Skin of body (tissue), 3 donors: ENCODE results near the gene QRICH2. TPM values are rescaled to one million over a fixed set of nuclear protein-coding genes. Genes with fewer than 3 reads are reported as not detected.
"Not testable (repeated sequence)": the region's sequence is repeated elsewhere in the genome, so short reads cannot be mapped to it uniquely, and the experiment has no call there.

ENCODE experiments used
- DNase-seq: peaks from one replicate; lab custom pipeline; 2025; lab: John Stamatoyannopoulos, UW
- small RNA-seq: library from RNA; depleted of rRNA; stranded (forward); fragments of <200 nt; gene quantifications from one replicate; pipeline ENCODE3, GENCODE V24; 2014; ENCODE audit warnings: low replicate concordance
- total RNA-seq: library from RNA; depleted of rRNA; stranded (reverse); fragments of >200 nt; gene quantifications from one replicate; pipeline ENCODE4 v1.2.3, GENCODE V29; 2014

The QRICH2 gene
- total RNA-seq, 1 donor from 2014 or later = 2.5 TPM

DNA sequence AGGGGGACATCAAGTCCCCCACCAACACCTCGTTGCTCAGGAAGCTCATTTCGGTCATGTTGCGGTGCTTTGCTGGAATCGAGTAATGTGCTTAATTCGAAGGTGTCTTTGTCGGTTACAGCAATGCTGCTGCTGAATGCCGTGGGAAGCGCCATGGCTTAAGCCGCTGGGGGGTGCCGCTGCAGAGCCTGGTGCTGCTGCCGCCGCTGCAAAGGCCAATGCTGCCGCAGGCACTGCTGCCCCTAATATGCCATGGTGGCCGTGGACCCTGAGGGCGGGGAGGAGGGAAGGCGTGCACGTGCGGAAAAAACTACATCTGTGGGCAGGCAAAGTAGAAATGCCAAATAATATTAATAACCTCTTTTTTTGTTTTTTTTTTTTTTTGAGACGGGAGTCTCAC lies 81.3 kb downstream of the QRICH2 start:
- not testable (repeated sequence) for DNase-seq

DNA sequence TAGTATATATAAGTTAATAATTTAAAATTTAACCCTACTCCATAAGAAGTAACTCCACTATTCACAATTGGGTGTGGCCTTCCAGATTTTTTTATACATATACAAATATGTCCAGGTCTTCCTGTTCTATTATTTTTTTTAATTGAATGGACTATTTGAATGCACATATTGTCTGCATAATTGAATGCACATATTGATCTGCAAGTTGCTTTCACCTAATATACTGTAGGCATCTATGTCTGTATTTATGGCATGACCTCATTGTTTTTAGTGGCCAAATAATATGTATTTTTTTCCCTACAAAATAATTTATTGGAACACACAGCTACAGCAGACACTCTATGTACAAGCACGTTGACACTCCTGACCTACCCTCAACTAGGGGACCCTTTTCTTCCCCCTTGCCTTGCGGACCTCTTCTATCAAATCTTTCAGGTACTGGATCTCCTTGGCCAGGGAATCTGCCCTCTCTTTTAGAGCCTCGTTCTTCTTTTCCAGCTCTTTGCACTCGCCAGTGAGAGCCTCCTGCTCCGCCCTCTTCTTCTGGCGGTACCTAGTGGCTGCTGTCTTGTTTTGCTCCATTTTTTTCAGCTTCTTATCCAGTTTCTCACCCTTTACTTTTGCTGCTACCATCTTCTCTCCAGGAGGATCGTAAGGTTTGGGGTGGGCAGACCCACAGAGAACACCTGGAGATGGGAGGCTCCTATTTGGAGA lies 82.5 kb downstream of the QRICH2 start:
- DNase-seq = not testable (repeated sequence)

Small RNAs within 50 kb of the gene (small RNA-seq; reads per million reads assigned to genes)
- gene RF00019 (not detected), gene RNU6-24P (not detected)

Other genes starting within 250 kb of the QRICH2 start
- gene SRP68, start 235.8 kb downstream of the QRICH2 start, total RNA-seq = 48.8 TPM
- gene GALR2, start 233.5 kb downstream of the QRICH2 start, total RNA-seq = not detected
- not detected for gene ZACN, start 229.1 kb downstream of the QRICH2 start, total RNA-seq
- gene EXOC7, start 204.5 kb downstream of the QRICH2 start, total RNA-seq = 65.8 TPM
- gene FOXJ1, start 167.0 kb downstream of the QRICH2 start, total RNA-seq = 0.30 TPM
- 5.2 TPM for gene RNF157, start 67.8 kb downstream of the QRICH2 start, total RNA-seq
- 8.2 TPM for gene UBALD2, start 42.9 kb downstream of the QRICH2 start, total RNA-seq
- 53.7 TPM for gene PRPSAP1, start 45.6 kb upstream of the QRICH2 start, total RNA-seq
- gene SPHK1, start 76.3 kb upstream of the QRICH2 start, total RNA-seq = 4.1 TPM
- gene UBE2O, start 144.9 kb upstream of the QRICH2 start, total RNA-seq = 20.2 TPM
- gene AANAT, start 159.3 kb upstream of the QRICH2 start, total RNA-seq = not detected
- gene RHBDF2, start 193.1 kb upstream of the QRICH2 start, total RNA-seq = 9.9 TPM
- 6.9 TPM for gene CYGB, start 229.4 kb upstream of the QRICH2 start, total RNA-seq
- 2.7 TPM for gene PRCD, start 231.8 kb upstream of the QRICH2 start, total RNA-seq